ENCODE results near the gene TRIM17.

Gene TRIM17

GRCh38 chr1:228387321-228387720, 29.3 kb downstream of the TRIM17 start:
- Histone ChIP-seq H3K36me3 (peaks cover 0 to 8% (median 0%) of the 10 kb centered on the region in 3 donors), H3K27me3 (no peaks in the 10 kb centered on the region), H3K9me3 (no peaks in the 10 kb centered on the region), H3K27ac (no peak overlapping the region), H3K4me3 (no peak overlapping the region), H3K4me1 (no peaks in the 10 kb centered on the region)
- peak in 1 of 2 donors; percentile 23 for DNase-seq
- TF ChIP-seq, protein P1, sequence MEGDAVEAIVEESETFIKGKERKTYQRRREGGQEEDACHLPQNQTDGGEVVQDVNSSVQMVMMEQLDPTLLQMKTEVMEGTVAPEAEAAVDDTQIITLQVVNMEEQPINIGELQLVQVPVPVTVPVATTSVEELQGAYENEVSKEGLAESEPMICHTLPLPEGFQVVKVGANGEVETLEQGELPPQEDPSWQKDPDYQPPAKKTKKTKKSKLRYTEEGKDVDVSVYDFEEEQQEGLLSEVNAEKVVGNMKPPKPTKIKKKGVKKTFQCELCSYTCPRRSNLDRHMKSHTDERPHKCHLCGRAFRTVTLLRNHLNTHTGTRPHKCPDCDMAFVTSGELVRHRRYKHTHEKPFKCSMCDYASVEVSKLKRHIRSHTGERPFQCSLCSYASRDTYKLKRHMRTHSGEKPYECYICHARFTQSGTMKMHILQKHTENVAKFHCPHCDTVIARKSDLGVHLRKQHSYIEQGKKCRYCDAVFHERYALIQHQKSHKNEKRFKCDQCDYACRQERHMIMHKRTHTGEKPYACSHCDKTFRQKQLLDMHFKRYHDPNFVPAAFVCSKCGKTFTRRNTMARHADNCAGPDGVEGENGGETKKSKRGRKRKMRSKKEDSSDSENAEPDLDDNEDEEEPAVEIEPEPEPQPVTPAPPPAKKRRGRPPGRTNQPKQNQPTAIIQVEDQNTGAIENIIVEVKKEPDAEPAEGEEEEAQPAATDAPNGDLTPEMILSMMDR (IDR thresholded peaks at IDR 0.05): no peak
- intact Hi-C loops (cut with DNase I; ENCODE audit: low total_unique reads): no loop called here

- DNase-seq: no peak
- H3K27ac ChIP-seq: no peak overlapping the region
- TF ChIP-seq, protein P1 (IDR thresholded peaks at IDR 0.05): no peak
- H3K4me3 ChIP-seq: no peak overlapping the region
- no peaks in the 10 kb centered on the region for H3K9me3 ChIP-seq
- H3K27me3 ChIP-seq: peaks cover 0 to 3% of the 10 kb centered on the region in 2 donors
- no peaks in the 10 kb centered on the region for H3K4me1 ChIP-seq
- intact Hi-C loops (cut with DNase I; ENCODE audit: low total_unique reads): no loop called here
- no peaks in the 10 kb centered on the region for H3K36me3 ChIP-seq
Measured at GRCh38 chr1:228385232-228385631, 31.4 kb downstream of the TRIM17 start.

- intact Hi-C loops (cut with DNase I; ENCODE audit: low total_unique reads): no loop called here
- H3K4me1 ChIP-seq: peaks cover 0 to 11% (median 8%) of the 10 kb centered on the region in 4 donors
- TF ChIP-seq, protein P1 (IDR thresholded peaks at IDR 0.05): no peak
Measured at GRCh38 chr1:228383773-228384172, 32.9 kb downstream of the TRIM17 start.

DNA sequence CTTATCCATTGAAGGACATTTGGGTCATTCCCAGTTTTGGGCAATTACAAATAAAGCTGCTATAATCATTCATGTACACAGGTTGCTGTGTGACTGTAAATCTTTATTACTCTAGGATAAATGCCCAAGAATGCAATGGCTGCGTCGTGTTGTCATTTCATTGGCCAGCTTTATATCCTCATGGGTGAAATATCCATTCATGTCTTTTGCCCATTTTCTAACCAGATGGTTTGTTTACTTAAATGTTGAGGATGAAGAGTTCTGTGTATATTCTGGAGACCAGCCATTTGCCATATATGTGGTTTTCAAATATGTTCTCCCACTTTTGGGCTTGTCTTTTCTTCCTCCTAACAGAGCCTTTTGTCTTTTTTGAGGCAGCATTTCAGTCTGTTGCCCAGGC, 35.3 kb downstream of the TRIM17 start:
- no peaks in the 10 kb centered on the region for H3K36me3 ChIP-seq
- H3K27ac ChIP-seq: no peak overlapping the region
- no peak for DNase-seq
- no peak overlapping the region for H3K4me3 ChIP-seq
- intact Hi-C loops (cut with DNase I; ENCODE audit: low total_unique reads): no loop called here
- H3K4me1 ChIP-seq: peaks cover 0 to 22% (median 15%) of the 10 kb centered on the region in 4 donors
- no peaks in the 10 kb centered on the region for H3K9me3 ChIP-seq
- TF ChIP-seq, protein P1 (IDR thresholded peaks at IDR 0.05): no peak
- peaks cover 0 to 3% of the 10 kb centered on the region in 2 donors for H3K27me3 ChIP-seq

More at GRCh38 chr1:228383773-228384172, 32.9 kb downstream of the TRIM17 start:
- Histone ChIP-seq H3K9me3 (no peaks in the 10 kb centered on the region), H3K36me3 (no peaks in the 10 kb centered on the region), H3K27me3 (peaks cover 0 to 3% of the 10 kb centered on the region in 2 donors), H3K27ac (no peak overlapping the region), H3K4me3 (no peak overlapping the region)
- no peak for DNase-seq

- Histone ChIP-seq H3K4me3 (no peak overlapping the region), H3K9me3 (no peaks in the 10 kb centered on the region), H3K27ac (peak overlapping the region in 1 of 2 donors; percentile 64), H3K36me3 (no peaks in the 10 kb centered on the region), H3K4me1 (peaks cover 0 to 32% (median 21%) of the 10 kb centered on the region in 4 donors), H3K27me3 (peaks cover 0 to 3% of the 10 kb centered on the region in 2 donors)
- intact Hi-C loops (cut with DNase I; ENCODE audit: low total_unique reads): loop anchor here (10.0 kb wide), 1 partner anchor 105 kb away; the partner anchor contains the start of gene RNF187
- TF ChIP-seq, protein P1 (IDR thresholded peaks at IDR 0.05): no peak
- peak in 1 of 2 donors; percentile 48 for DNase-seq
Measured at GRCh38 chr1:228379666-228380065, 37.0 kb downstream of the TRIM17 start.

Measured in tibial artery (tissue), 4 donors.